Limb (tissue), 2 donors: Measurements from ENCODE around the gene ACMSD.
"Not testable (repeated sequence)": the region's sequence is repeated elsewhere in the genome, so short reads cannot be mapped to it uniquely, and the experiment has no call there.

Source experiments
- DNase-seq, 2 donors: peaks; one replicate each; pipeline ENCODE4 v3.0.0-alpha.2; 2016; ENCODE audit errors: extremely low spot score in 2 of 2

The ACMSD gene

GRCh38 chr2:134838143-134838620, at the start of gene ACMSD:
Gene ACMSD, plus strand, starts transcription at chr2:134838616. Its CDS starts 67 bp downstream, at chr2:134838683.
- no peak for DNase-seq

- no peak for DNase-seq
These were observed 47.9 kb upstream of the ACMSD start for GRCh38 chr2:134790487-134790886.

- DNase-seq, result no peak
These were observed 46.8 kb upstream of the ACMSD start for GRCh38 chr2:134791616-134792015.

GRCh38 chr2:134792186-134792585, 46.2 kb upstream of the ACMSD start:
- DNase-seq, result no peak

GRCh38 chr2:134795765-134796164, 42.7 kb upstream of the ACMSD start:
- no peak for DNase-seq

- DNase-seq, result no peak
These were observed 42.0 kb upstream of the ACMSD start for GRCh38 chr2:134796373-134796772.

- no peak for DNase-seq
These were observed 38.5 kb upstream of the ACMSD start for GRCh38 chr2:134799936-134800335.

GRCh38 chr2:134800341-134800740, 38.1 kb upstream of the ACMSD start:
- DNase-seq, result no peak

- DNase-seq, result not testable (repeated sequence)
These were observed 34.6 kb upstream of the ACMSD start for GRCh38 chr2:134803609-134804405.

- DNase-seq, result no peak
These were observed 22.7 kb upstream of the ACMSD start for GRCh38 chr2:134815741-134816140.

- DNase-seq, result no peak
These were observed 20.1 kb upstream of the ACMSD start for GRCh38 chr2:134818321-134818720.

- no peak for DNase-seq
These were observed 19.1 kb upstream of the ACMSD start for GRCh38 chr2:134819334-134819733.

- no peak for DNase-seq
These were observed 15.0 kb upstream of the ACMSD start for GRCh38 chr2:134823431-134823830.

- DNase-seq, result no peak
These were observed 14.6 kb upstream of the ACMSD start for GRCh38 chr2:134823832-134824231.

GRCh38 chr2:134825716-134826115, 12.7 kb upstream of the ACMSD start:
- not testable (repeated sequence) for DNase-seq

- DNase-seq, result no peak
These were observed 2.9 kb upstream of the ACMSD start for GRCh38 chr2:134835471-134835870.

GRCh38 chr2:134836986-134837385, 1.4 kb upstream of the ACMSD start:
- DNase-seq, result no peak

- DNase-seq, result no peak
These were observed 1.2 kb downstream of the ACMSD start for GRCh38 chr2:134839649-134840048.

- no peak for DNase-seq
These were observed 4.6 kb downstream of the ACMSD start for GRCh38 chr2:134842930-134843490.

- DNase-seq, result no peak
These were observed 5.6 kb downstream of the ACMSD start for GRCh38 chr2:134843968-134844367.

GRCh38 chr2:134845028-134845427, 6.6 kb downstream of the ACMSD start:
- no peak for DNase-seq

- DNase-seq, result no peak
These were observed 7.3 kb downstream of the ACMSD start for GRCh38 chr2:134845719-134846118.

GRCh38 chr2:134846213-134846612, 7.8 kb downstream of the ACMSD start:
- no peak for DNase-seq
